ENCODE results near the gene OR5T1. TPM values are rescaled to one million over a fixed set of nuclear protein-coding genes. Genes with fewer than 3 reads are reported as not detected.

The OR5T1 gene
- total RNA-seq (2014; rRNA removed; shearing (Covaris generic)) (not detected in 2 replicates), polyA plus RNA-seq (2016; fragmentation: Nextera tagmentation; extraction: Ambion mirVana) (not detected in 2 replicates)
- long read RNA-seq: 0 reads

GRCh38 chr11:56273854-56274253 lies at the start of gene OR5T1:
OR5T1 (plus strand) TSS chr11:56274154; CDS start chr11:56275639, 1,485 bp downstream.
- no peak within 1 kb of the TSS for H3K4me2 ChIP-seq
- no peaks in the 10 kb centered on the region for H3K36me3 ChIP-seq (ENCODE audit: insufficient read depth)
- Mint-ChIP-seq H3K27ac (no peak within 1 kb of the TSS), H3K4me1 (peaks cover 2% of the 10 kb centered on the region; the same call in 2 of the 3 replicates), H3K4me3 (no peak within 1 kb of the TSS), H3K9me3 (peaks cover 2% of the 10 kb centered on the region; the same call in 2 of the 3 replicates), H3K27me3 (ENCODE audit: insufficient read depth, low read depth, poor library complexity) (no peaks in the 10 kb centered on the region), H3K36me3 (ENCODE audit: low read depth) (no peaks in the 10 kb centered on the region; the same call in 2 of the 3 replicates)
- no peak for ATAC-seq
- no peak within 1 kb of the TSS for H2AFZ ChIP-seq
- H3K79me2 ChIP-seq (replicated peaks; ENCODE audit: insufficient read depth): no peaks in the 10 kb centered on the region
- no peak for DNase-seq (ENCODE audit: low spot score)
- H3K9me2 ChIP-seq (ENCODE audit: insufficient read depth): no peaks in the 10 kb centered on the region
- TF ChIP-seq EZH2phosphoT487 (IDR thresholded peaks at IDR 0.05; ENCODE audit: unreplicated experiment) (no peak), CTCF (conservative IDR thresholded peaks at IDR 0.05; ENCODE audit: low read depth in 2 of 2) (no peak), ETS1 (IDR thresholded peaks at IDR 0.05) (no peak), EZH2 (IDR thresholded peaks at IDR 0.05; ENCODE audit: low read depth, unreplicated experiment) (no peak), POLR2AphosphoS5 (IDR thresholded peaks at IDR 0.05; ENCODE audit: low read depth) (no peak), CREB1 (CRISPR knock-in tag; IDR thresholded peaks at IDR 0.05; ENCODE audit: low read depth) (no peak), NANOG (IDR thresholded peaks at IDR 0.05; ENCODE audit: borderline replicate concordance) (no peak), ZNF462 (CRISPR knock-in tag; IDR thresholded peaks at IDR 0.05) (no peak), ZNF331 (CRISPR knock-in tag; IDR thresholded peaks at IDR 0.05; ENCODE audit: low read depth) (no peak), STAT1 (IDR thresholded peaks at IDR 0.05; ENCODE audit: unreplicated experiment) (no peak), ZNF114 (CRISPR knock-in tag; IDR thresholded peaks at IDR 0.05) (no peak), REST (IDR thresholded peaks at IDR 0.05; ENCODE audit: unreplicated experiment) (no peak), JUNB (IDR thresholded peaks at IDR 0.05; ENCODE audit: unreplicated experiment) (no peak)
- H3K27ac ChIP-seq (ENCODE audit: low read depth): no peak within 1 kb of the TSS
- H3K4me1 ChIP-seq (ENCODE audit: insufficient read depth): no peaks in the 10 kb centered on the region
- no peaks in the 10 kb centered on the region for H4K20me1 ChIP-seq (replicated peaks; ENCODE audit: insufficient read depth)
- H3F3A ChIP-seq (replicated peaks; ENCODE audit: low read depth): no peaks in the 10 kb centered on the region
- H3K27me3 ChIP-seq (ENCODE audit: insufficient read depth): no peaks in the 10 kb centered on the region
- no peak within 1 kb of the TSS for H3K4me3 ChIP-seq

Data from GM23338 (cell line).